ENCODE data around the gene TMEM86B.

DNA sequence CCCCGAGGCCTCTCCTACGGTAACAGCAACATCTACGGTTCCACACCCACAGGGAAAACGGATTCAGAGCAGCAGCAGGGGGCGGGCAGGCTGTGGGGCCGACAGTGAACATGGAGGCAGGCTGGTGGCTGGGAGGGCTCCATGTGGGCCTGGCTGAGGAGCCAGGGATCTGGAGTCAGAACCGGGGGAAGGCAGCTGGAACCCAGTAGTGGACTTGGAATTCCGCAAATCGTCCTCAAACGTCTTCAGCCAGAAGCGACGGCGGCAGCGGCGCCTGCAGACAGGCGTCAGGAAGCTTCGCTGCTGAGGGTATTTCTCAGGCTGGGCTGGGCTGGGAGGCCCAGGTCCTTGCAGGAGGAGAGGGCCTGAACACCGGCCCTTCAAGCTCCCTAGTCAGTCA, 1.8 kb downstream of the TMEM86B start:
- TF ChIP-seq, protein P1, sequence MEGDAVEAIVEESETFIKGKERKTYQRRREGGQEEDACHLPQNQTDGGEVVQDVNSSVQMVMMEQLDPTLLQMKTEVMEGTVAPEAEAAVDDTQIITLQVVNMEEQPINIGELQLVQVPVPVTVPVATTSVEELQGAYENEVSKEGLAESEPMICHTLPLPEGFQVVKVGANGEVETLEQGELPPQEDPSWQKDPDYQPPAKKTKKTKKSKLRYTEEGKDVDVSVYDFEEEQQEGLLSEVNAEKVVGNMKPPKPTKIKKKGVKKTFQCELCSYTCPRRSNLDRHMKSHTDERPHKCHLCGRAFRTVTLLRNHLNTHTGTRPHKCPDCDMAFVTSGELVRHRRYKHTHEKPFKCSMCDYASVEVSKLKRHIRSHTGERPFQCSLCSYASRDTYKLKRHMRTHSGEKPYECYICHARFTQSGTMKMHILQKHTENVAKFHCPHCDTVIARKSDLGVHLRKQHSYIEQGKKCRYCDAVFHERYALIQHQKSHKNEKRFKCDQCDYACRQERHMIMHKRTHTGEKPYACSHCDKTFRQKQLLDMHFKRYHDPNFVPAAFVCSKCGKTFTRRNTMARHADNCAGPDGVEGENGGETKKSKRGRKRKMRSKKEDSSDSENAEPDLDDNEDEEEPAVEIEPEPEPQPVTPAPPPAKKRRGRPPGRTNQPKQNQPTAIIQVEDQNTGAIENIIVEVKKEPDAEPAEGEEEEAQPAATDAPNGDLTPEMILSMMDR (IDR thresholded peaks at IDR 0.05), result no peak
- no peak for TF ChIP-seq POLR2A (IDR thresholded peaks at IDR 0.05)
- TF ChIP-seq POLR2AphosphoS5 (IDR thresholded peaks at IDR 0.05), result no peak
- no peak for TF ChIP-seq EP300 (IDR thresholded peaks at IDR 0.05)
